HG02623 (cell line): ENCODE results near the gene SH3RF1.

Source experiments
- ATAC-seq: cut with Tn5 transposase; IDR thresholded peaks from one replicate; pipeline ENCODE4 v1.9.1; 2021; ENCODE audit warnings: moderate library complexity; ENCODE audit not compliant: unreplicated experiment

Gene SH3RF1

DNA sequence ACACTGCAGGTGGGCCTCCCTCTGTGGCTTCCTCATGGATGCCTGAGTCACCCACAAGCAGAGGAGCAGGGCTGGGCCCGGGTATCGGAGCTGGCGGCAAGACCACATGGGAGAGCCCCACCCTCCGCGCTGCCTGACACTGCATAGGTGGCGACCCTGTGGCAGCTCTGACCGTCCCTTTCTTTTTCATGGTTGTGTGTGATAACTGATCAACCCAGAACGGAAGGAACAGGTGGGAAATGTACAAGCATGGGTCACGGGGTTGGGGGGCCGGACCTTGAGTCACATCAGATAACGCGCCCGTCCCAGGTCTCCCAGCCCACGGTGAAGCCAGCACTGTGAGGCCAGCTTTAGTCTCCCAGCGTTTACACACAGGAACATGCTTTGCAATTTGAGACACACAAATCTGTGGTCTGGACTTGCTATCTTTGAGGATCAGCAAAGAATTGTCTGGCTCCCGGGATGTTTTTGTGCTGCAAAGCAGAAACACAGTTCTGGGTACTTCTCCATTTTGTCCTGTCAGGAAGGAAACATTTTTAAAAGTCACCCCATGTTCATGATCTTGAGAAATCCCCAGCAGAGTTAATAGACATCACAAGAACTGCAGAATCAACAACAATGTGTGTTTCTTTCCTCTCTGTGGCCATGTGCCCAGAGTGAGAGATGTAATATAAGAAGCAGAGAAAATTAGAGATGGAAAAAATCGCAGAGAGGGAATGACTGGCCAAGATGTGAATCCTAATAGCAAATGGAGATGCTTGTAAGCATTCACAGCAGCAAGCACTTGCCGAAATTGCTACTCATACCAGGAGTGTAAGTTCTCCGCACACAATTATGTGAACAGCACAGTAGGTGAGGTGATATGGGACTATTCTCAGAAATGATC, 190.6 kb downstream of the SH3RF1 start:
- peak; percentile 86 for ATAC-seq

DNA sequence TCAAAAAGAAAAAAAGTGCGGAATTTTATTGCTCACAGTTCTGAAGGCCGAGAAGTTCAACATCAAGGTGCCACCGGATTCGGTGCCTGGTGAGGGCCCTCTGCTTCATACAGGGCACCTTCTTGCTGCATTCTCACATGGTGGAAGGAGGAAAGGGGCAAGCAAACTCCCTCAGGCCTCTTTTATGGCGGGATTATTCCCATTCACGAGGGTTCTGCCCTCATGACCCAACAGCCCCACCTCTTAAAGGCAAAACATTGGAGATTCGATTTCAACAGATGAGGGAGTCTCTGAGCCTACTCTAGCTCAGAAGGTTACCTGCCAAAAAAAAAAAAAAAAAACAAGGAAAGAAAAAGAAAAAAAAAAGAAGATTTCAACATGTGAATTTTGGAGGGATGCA, 196.6 kb downstream of the SH3RF1 start:
- no peak for ATAC-seq

DNA sequence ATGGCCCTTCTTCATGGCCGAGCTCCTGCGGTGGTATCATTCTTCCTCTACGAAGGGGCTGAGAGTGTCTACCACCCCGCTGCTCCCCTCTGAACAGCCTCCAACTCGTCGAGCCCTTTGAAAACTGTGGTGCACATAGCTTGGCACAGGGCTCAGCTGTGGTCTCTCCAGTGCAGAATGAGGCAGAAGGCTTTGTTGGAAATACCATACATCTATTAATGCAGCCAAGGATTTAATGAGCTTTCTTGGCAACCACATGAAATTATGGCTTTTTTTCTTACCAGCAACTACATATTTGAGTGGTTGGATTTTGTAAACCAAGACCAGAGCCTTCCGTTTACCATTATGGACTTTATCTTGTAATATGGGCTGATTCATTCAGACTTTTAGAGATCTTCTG, 199.0 kb downstream of the SH3RF1 start:
- ATAC-seq = no peak

GRCh38 chr4:169070895-169071218, 199.9 kb downstream of the SH3RF1 start:
- ATAC-seq = no peak

- ATAC-seq = no peak
Observed at GRCh38 chr4:169070071-169070894, 200.5 kb downstream of the SH3RF1 start.

GRCh38 chr4:169068423-169068822, 202.3 kb downstream of the SH3RF1 start:
- peak; percentile 55 for ATAC-seq

- no peak for ATAC-seq
Observed at GRCh38 chr4:169066934-169067333, 203.8 kb downstream of the SH3RF1 start.

DNA sequence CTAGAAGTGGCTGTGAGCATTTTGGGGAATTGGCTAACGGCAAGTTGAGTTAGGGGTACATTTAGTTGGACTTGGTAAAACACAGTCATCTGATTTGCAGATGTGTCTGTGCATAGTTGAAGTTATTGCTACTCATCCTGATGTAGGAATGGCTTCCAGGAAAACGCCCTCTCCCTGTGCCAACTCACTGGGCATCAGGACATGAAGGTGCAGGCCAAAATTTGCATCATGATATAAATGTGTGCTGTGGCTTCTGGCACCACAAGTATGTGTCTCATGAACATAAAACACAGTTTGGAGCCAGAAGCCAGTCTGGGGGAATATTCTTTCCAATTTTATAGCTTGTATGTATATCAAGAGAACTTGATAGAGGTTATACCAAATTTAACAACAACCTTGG, 206.5 kb downstream of the SH3RF1 start:
- ATAC-seq = no peak

DNA sequence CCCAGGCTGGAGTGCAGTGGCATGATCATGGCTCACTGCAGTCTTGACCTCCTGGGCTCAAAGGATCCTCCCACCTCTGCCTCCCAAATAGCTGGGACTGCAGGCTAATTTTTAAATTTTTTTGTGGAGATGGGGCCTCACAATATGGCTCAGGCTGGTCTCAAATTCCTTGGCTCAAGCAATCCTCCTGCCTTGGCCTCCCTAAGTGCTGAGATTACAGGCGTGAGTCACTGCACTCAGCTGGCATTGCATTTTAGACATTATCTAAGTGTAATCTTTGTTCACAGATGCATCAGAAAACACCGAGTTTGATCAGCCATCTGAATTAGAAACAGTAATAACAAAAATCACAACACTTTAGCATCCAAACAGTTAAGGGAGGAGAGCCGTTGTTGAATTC, 207.3 kb downstream of the SH3RF1 start:
- ATAC-seq = no peak

DNA sequence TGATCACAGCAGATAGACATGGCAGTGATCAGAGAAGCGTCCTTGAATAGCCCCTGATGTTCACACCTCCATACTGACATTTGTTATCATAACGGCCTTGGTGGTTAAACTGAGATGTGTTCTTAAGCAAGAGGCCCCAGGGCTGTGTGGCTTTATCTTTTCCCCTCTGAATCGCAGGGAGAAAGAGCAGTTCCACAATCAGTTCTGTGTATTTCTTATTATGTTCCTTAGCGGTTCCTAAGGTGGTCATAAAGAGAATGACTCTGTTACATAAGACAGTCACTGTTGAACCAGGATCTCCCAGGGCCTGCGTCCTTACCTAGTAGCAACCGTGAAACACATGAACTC, 207.9 kb downstream of the SH3RF1 start:
- ATAC-seq = no peak

DNA sequence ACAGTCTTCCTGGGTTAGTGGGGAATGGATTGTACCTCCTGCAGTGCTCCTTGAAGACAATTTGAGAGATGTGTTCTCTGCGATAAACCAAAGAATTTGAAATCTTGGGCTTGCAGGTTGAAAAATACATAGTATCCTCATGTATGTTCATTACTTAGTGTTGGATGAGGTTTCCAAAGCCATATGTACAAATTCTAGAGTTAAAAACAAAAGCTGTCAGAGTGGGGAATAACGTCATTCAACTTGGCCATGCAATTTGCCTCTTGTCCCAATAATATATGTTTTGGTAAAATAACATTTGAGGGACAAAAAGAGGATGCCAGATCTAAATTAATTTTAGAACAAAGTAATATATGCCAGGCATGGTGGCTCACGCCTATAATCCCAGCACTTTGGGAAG, 209.4 kb downstream of the SH3RF1 start:
- ATAC-seq = no peak

GRCh38 chr4:169060391-169061091, 210.2 kb downstream of the SH3RF1 start:
- ATAC-seq = no peak

DNA sequence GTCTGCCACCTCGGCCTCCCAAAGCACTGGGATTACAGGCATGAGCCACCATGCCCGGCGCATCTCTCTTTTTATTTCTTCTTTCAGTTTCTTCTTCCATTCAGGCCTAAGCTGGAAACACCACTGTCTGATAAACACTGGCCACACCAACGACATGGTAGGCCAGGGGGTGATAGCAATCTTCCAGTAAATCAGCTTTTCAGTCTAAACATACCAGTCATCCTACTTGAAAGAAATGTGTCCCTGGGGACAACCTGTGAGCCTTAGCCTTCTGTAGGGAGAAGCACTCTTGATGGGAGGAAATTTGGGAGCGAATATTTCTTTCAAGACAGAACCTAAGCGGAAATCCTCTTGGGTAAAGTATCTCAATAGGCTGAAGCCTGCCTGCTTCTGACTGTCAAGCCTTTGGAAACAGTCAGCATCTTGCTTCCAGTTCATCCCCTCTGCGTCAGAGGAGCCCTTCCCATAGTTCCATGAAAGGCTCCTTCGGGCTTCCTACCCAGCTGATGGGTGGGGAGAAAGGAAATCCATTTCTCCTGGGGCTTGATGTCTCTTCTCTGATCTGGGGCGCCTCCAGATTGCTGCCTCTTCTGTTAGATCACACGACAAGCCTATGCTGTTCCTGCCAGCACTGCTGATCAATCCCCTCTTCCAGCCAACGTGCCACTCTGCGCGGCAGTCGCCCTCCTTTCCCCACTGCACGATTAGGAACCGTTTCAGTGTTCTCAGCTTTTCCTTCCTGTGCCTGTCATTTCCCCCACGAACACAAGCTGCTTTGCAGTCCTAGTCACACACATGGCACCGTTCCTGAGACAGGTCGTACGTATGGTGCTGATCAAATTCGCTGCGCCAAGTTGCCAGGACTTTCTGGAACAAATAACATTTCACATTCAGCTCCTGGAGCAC, 211.2 kb downstream of the SH3RF1 start:
- no peak for ATAC-seq

DNA sequence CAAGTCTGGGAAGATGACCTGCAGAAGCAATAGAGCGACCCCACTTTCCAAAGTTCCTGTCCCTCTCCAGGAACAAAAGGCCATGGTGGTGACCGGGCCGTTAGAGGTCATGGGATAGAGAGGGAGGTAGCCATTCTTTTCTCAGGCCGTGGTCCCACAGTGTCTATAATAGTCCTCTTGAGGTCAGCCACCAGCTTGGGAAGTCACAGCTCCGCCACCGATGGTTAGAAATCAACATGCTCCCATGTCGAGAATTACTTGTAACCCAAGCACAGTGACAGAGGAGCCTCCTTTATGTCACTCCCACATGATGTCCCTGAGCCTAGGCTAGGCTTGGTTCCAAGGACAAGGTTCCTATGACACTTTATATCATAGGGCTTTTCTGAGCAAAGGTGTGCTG, 212.4 kb downstream of the SH3RF1 start:
- ATAC-seq = no peak

DNA sequence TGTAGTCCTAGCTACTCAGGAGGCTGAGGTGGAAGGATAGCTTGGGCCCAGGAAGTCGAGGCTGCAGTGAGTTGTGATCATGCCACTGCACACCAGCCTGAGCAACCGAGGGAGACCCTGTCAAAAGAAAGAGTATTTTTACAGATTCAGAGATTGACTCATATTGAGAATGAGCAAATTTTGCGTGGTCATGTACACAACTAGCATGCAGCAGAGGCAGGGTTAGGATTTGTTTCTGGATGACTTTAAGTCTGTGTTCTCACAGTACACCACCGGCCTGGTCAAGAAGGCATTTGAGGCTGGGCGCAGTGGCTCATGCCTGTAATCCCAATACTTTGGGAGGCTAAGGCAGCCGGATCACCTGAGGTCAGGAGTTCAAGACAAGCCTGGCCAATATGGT, 215.9 kb downstream of the SH3RF1 start:
- no peak for ATAC-seq

DNA sequence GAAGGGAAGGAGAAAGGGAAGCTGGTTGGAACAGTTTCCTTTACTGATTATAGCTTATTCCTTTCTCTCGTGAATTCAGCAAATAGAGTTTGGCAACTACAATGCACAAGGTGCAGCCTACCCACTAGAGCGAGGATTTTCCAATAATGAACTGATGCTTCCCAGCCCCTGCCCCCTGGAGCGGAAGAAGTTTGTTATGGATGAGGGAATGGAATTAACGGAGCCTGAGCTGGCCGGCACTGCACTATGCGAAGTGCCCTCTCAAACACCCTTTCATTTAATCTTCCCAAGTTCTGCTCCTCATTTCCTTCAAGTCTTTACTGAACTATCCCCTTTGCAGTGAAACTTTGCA, 218.2 kb downstream of the SH3RF1 start:
- no peak for ATAC-seq

DNA sequence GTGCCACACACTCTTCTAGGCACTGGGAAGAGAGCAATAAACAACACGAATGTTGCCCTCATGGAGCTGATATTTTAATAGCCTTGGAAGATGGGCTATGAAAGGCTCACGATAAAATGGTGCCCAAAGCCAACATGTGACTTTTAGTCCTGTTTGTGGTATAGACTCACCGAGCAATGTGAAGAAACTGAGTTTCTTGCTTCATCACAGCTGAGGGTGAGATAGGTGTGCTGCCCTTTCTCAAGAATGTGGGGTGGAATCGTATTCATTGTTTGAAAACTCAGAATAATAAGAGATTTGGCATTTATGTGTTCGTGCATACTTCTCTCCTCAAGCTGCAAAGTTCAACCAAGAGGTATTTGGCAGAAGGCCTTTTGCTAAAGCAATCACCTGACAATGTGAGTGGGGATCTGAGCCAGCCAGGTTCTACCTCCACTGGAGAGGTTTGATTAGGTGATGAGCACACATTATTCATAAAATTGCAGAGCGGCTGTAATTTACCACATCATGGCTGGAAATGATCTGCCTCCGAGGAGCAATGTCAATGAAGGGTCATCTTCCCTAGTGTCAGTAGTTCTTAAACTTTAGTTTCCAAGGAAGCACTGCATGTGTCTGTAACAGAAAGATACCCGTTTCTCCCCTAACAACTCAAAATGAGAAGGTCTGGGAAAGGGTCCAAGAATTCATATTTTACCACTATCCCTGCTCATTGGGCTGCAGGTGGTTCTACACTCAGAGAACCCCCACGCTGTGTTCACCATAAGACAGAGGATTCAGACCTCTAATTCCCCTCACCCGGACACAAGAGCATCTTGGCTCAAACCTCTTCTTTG, 218.8 kb downstream of the SH3RF1 start:
- ATAC-seq = no peak

GRCh38 chr4:169050881-169051760, 219.6 kb downstream of the SH3RF1 start:
- ATAC-seq = no peak

DNA sequence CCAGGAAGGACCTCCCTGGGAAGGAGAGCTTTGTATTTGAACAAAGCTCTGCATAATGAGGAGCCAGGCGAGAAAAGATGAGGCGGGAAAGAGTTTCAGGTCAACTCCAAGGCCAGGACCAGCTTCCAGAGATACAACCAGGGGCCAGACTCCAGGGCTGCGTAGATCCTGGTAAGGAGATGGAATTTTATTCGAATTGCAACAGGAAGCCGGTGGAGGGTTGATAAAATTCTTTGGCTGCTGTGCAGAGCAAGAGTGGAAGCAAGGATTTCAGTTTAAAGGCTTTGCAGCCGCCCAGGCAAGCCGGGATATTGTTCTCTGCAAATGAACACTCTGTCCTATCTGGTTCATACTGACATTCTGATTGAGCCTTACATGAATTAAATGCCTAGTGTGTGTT, 220.5 kb downstream of the SH3RF1 start:
- ATAC-seq = no peak
